ENCODE data around the gene ITGB8. TPM values are rescaled to one million over a fixed set of nuclear protein-coding genes. Genes with fewer than 3 reads are reported as not detected.

Gene ITGB8
- total RNA-seq, 1 donor from 2014 or later = 62.6 TPM

GRCh38 chr7:20320322-20320721 is 10.4 kb upstream of the ITGB8 start:
- TF ChIP-seq POLR2A (IDR thresholded peaks at IDR 0.05) (no peak), CTCF (IDR thresholded peaks at IDR 0.05) (no peak), POLR2AphosphoS5 (IDR thresholded peaks at IDR 0.05; ENCODE audit: insufficient read depth in 1 of 2, low read depth in 1 of 2) (no peak)

GRCh38 chr7:20320786-20321185 is 9.9 kb upstream of the ITGB8 start:
- no peak for TF ChIP-seq POLR2AphosphoS5 (IDR thresholded peaks at IDR 0.05; ENCODE audit: insufficient read depth in 1 of 2, low read depth in 1 of 2)
- no peak for TF ChIP-seq POLR2A (IDR thresholded peaks at IDR 0.05)
- TF ChIP-seq CTCF (IDR thresholded peaks at IDR 0.05) = no peak
- Histone ChIP-seq H3K4me1 (no peaks in the 10 kb centered on the region), H3K36me3 (no peaks in the 10 kb centered on the region), H3K9me3 (no peaks in the 10 kb centered on the region), H3K4me3 (no peak overlapping the region), H3K27me3 (no peaks in the 10 kb centered on the region), H3K27ac (no peak overlapping the region)
- no peak for DNase-seq (ENCODE audit: extremely low spot score in 2 of 2)
- intact Hi-C loops (cut with DNase I) = no loop called here

More at GRCh38 chr7:20320322-20320721, 10.4 kb upstream of the ITGB8 start:
- Histone ChIP-seq H3K36me3 (no peaks in the 10 kb centered on the region), H3K9me3 (no peaks in the 10 kb centered on the region), H3K27ac (no peak overlapping the region), H3K4me3 (no peak overlapping the region), H3K4me1 (no peaks in the 10 kb centered on the region), H3K27me3 (no peaks in the 10 kb centered on the region)
- DNase-seq (ENCODE audit: extremely low spot score in 2 of 2) = no peak
- intact Hi-C loops (cut with DNase I) = no loop called here

GRCh38 chr7:20323595-20323994 is 7.1 kb upstream of the ITGB8 start:
- TF ChIP-seq POLR2AphosphoS5 (IDR thresholded peaks at IDR 0.05; ENCODE audit: insufficient read depth in 1 of 2, low read depth in 1 of 2) (no peak), CTCF (IDR thresholded peaks at IDR 0.05) (no peak), POLR2A (IDR thresholded peaks at IDR 0.05) (no peak)
- peaks cover 8% of the 10 kb centered on the region for H3K4me1 ChIP-seq
- no peaks in the 10 kb centered on the region for H3K9me3 ChIP-seq
- H3K4me3 ChIP-seq = no peak overlapping the region
- H3K27ac ChIP-seq = no peak overlapping the region
- intact Hi-C loops (cut with DNase I) = no loop called here
- no peaks in the 10 kb centered on the region for H3K36me3 ChIP-seq
- DNase-seq (ENCODE audit: extremely low spot score in 2 of 2) = no peak
- no peaks in the 10 kb centered on the region for H3K27me3 ChIP-seq

- TF ChIP-seq POLR2A (IDR thresholded peaks at IDR 0.05) (no peak), POLR2AphosphoS5 (IDR thresholded peaks at IDR 0.05; ENCODE audit: insufficient read depth in 1 of 2, low read depth in 1 of 2) (no peak), CTCF (IDR thresholded peaks at IDR 0.05) (no peak)
- no peaks in the 10 kb centered on the region for H3K9me3 ChIP-seq
- H3K4me1 ChIP-seq = peaks cover 8% of the 10 kb centered on the region
- no peak overlapping the region for H3K4me3 ChIP-seq
- H3K27ac ChIP-seq = no peak overlapping the region
- DNase-seq (ENCODE audit: extremely low spot score in 2 of 2) = no peak
- intact Hi-C loops (cut with DNase I) = no loop called here
- H3K36me3 ChIP-seq = no peaks in the 10 kb centered on the region
- no peaks in the 10 kb centered on the region for H3K27me3 ChIP-seq
These were observed 4.4 kb upstream of the ITGB8 start for GRCh38 chr7:20326342-20326741.

- H3K9me3 ChIP-seq = no peaks in the 10 kb centered on the region
- no peaks in the 10 kb centered on the region for H3K36me3 ChIP-seq
- H3K27me3 ChIP-seq = no peaks in the 10 kb centered on the region
- H3K4me3 ChIP-seq = no peak overlapping the region
- no peak overlapping the region for H3K27ac ChIP-seq
- intact Hi-C loops (cut with DNase I) = no loop called here
- H3K4me1 ChIP-seq = peaks cover 8% of the 10 kb centered on the region
- no peak for DNase-seq (ENCODE audit: extremely low spot score in 2 of 2)
- TF ChIP-seq POLR2AphosphoS5 (IDR thresholded peaks at IDR 0.05; ENCODE audit: insufficient read depth in 1 of 2, low read depth in 1 of 2) = no peak
- no peak for TF ChIP-seq CTCF (IDR thresholded peaks at IDR 0.05)
- no peak for TF ChIP-seq POLR2A (IDR thresholded peaks at IDR 0.05)
These were observed 3.6 kb upstream of the ITGB8 start for GRCh38 chr7:20327055-20327454.

Measured in vagina (tissue), 2 donors.